Hepatocyte (in vitro differentiated cells): ENCODE measurements around the gene PARP8.

Experiments
- CTCF ChIP-seq: fragments of 200-600 bp; sonication (generic); IDR thresholded peaks from 2 replicates; pipeline ENCODE4 v1.5.1; 2016; ENCODE audit warnings: antibody characterized with exemption, mild to moderate bottlenecking; ENCODE audit not compliant: poor library complexity
- EZH2phosphoT487 ChIP-seq: fragments of 200-600 bp; sonication (generic); IDR thresholded peaks from one replicate; pipeline ENCODE4 v1.6.1; 2018; ENCODE audit warnings: antibody characterized with exemption, mild to moderate bottlenecking, low read depth, moderate library complexity; ENCODE audit not compliant: unreplicated experiment, severe bottlenecking

- TF ChIP-seq CTCF (no peak), EZH2phosphoT487 (no peak)
These were observed 221.6 kb downstream of the PARP8 start for GRCh38 chr5:50887889-50888633.
